Epithelial cell of proximal tubule (primary cell): Measurements from ENCODE around the gene IQSEC1. TPM values are rescaled to one million over a fixed set of nuclear protein-coding genes. Genes with fewer than 3 reads are reported as not detected.

Source experiments
- total RNA-seq: library from RNA; depleted of rRNA; stranded (reverse); fragments of >200 nt; gene quantifications from 2 replicates; pipeline ENCODE4 v1.2.3, GENCODE V29; 2015

IQSEC1 gene
- total RNA-seq, 1 donor from 2014 or later, result 8.8 TPM

Other genes with a start within 250 kb of the IQSEC1 start
- gene RPL32, start 231.9 kb downstream of the IQSEC1 start, total RNA-seq, result 1,030 and 1,169 TPM in 2 replicates